ENCODE data around the gene CEP112.

Gene CEP112

GRCh38 chr17:65618516-65618915, 573.4 kb downstream of the CEP112 start:
- DNase-seq: no peak

GRCh38 chr17:65617496-65617895, 574.4 kb downstream of the CEP112 start:
- no peak for DNase-seq

GRCh38 chr17:65609749-65610148, 582.2 kb downstream of the CEP112 start:
- DNase-seq: no peak

- DNase-seq: no peak
Observed at GRCh38 chr17:65609286-65609685, 582.6 kb downstream of the CEP112 start.

- no peak for DNase-seq
Observed at GRCh38 chr17:65604070-65604469, 587.9 kb downstream of the CEP112 start.

DNA sequence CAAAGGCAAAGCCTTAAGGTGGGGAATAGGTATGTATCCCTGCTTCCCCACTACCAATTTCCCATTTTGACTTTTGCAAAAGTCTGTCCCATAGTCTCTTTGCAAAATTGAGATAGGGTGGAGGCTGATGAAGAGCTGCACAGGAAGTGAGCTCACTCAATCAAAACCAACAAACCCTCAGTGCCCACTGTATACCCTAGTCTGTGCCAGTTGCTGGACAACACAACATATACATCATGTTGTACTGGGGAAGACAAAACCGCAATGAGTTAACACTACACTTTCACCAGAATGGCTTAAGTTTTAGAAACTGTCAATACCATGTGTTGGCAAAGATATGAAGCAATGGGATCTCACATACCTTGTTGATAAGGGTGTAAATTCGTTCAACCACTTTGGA, 590.1 kb downstream of the CEP112 start:
- no peak for DNase-seq

DNA sequence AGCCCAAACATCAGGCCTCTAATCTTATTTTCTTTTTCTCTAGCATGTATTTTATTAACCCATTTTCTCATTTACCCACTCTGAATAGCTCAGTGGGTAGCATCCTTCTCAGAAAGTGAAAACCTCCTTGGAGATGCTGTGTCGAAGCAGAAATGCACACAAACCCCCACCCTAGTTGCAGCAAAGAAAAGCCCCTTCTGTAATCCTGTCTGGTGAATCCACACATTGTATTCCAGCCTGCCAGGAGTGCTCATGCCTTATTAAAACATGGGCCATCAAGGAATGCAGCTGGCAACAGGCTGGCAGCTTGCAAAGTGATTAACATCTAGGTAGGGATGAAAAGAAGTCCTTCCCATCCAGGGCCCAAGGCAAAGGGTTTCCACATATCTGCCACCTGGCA, 590.8 kb downstream of the CEP112 start:
- no peak for DNase-seq

- no peak for DNase-seq
Observed at GRCh38 chr17:65600518-65600917, 591.4 kb downstream of the CEP112 start.

DNA sequence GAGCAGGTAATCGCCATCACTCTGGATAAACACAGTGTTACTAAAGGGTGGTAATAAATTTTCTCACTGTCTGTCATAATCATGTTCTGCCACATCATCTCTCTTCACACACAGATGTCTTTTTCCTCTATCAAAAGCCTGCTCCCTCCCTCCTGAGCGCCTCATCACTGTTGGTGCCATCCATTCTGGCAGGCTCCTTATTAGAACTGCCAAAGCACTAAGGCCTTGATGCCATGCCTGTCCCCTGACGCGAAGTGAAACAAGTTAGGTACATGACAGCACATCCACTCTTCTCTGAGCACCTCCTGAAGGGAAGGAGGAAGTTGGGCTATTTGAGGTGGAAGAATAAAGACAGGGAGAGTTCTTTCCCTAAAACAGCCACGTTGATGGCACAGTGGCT, 592.3 kb downstream of the CEP112 start:
- DNase-seq: no peak

GRCh38 chr17:65598746-65599145, 593.2 kb downstream of the CEP112 start:
- DNase-seq: peak in 1 of 2 experiments; percentile 22

DNA sequence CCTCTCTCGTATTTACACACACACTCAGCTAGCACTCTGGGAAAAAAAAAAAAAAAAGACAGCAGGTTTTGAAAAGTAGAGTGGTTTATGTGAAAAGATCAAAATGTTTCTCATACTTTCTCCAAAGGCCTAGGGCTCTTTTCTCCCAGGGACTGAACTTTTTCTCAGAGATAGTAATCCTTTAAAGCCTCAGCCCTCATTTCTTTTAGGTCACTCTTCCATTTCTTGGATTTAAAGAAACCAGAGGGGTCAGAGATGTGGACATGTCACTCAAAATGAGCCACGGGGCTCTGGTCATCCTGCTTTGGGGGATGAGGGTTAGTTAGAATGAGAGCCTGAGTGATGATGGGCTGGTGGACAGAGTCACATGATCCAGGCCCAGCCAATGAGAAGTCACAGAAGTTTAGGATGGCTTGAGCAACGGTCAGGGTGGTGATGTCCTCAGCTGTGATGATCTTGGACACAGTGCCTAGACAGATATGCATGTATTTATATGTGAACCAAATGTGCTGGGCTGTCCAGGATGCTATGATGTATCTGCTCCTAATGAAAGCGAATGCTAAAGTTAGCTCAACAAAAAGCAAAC, 596.8 kb downstream of the CEP112 start:
- DNase-seq: no peak

DNA sequence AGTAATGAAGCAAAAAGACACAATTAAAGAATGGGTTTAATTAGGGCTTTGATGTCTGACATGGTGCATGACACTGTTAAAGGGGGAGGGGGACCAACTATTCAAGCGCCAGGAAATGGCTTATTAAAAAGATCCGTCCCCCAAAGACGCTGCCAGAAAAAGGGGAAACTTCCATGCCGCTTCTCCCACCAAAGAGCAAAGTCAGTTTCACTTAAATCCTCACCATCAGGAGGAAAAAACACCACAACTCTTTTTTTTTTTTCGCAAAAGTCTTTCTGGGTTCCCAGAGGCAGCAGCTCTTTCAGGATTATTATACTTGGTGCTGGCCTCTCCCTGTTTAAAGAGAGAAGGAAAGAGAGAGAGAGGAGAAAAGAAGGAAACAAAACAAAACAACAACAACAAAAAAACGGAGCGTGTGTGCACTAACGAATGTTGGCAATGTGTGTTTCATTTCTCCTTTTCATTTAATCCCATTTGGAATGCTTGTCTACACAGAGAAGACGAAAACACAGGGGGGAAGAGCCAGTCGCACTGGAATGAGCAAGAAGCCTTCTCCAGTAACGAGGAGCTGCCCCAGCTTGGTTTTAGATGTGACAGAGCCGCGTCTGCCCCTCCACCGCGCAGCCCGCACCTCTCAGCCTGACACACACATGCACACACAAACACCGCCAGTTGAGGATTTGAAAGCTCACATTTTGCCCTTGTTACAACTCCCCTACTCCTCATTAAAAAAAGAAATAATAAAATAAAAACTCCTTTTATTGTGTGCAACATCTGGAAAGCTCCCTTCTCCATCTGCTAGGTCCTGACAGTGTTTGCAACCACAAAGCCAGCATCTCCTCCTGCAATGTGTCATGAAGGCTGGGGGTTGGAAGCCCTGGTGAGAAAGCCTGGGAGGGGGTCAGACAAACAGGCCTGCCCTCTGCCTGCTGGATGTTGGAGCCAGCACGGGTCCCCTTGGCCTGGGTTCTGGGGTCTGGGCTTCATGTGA, 597.8 kb downstream of the CEP112 start:
- no peak for DNase-seq

DNA sequence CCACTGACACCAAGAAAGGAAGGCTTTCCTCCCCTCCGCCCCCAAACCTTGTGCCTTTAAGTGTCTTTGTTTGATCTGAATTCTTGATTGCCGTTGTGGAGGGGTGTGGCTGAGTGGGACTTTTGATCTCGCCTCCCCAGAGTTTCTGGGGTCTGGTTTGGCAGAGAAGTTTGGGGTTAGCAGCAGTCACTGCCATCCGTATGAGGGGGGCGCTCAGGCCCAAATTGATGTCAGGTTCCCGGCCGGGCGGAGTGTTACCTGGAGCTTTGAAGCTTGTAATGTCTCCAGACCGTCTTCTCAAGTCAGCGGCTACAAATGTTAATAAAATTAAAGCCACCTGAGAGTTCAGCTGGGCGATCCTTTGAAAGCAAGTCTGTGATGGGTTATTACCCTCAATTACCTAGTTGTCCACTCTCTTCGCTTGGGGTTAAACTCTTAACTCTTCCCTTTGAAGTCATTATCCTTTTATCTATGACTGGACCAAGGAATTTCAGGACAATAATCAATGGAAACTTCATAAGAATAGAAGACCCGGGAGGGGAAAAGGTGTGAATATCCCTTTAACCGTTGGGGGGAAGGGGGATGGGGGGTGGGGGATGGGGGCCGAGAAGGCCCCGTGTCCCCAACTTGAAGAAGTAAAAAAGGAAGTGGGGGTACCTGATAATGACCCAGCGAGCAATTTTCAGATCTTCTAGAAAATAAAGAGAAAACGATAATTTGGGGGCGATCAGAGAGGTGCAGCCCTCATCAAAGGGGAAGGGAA, 598.7 kb downstream of the CEP112 start:
- DNase-seq: no peak

DNA sequence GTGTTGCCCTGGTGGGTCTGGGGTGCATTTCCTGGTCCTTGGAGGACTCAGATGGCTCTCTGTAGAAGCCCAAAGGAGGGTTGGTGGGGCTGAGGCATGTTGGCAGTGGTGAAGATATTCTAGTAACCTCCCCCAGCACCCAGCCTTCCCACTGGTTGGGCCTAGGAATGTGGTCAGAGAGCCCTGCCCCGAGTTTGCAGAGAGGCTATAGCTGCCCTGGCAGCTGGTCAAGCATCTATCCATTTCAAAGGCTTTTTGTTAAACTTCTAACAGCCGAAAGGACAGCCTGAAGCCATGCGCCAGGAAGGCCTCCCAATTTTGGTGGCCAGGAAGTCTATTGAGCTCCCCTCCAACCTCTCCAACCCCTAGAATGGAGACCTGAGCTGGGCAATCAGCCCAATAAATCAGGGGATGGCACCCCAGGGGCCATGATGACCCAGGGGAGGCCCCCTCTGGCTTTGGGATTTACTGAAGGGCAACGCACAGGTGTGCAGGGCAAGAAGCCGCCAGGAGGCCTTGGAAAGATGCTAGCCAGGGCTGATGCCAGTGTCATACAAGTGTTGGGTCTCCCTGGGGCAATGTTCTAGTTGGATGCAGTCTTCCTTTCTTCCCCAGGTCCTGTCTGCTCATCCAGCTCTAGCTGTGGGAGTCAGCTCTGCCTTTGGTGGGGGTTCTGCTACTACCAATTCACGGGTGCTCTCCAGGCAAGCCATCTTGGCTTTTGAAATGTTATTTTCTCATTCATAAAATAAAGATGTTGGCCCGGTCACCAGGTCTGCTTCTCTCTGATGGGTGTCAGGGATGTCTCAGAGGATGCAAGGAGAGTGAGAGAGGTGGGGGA, 599.6 kb downstream of the CEP112 start:
- DNase-seq: no peak

- no peak for DNase-seq
Observed at GRCh38 chr17:65589321-65589720, 602.6 kb downstream of the CEP112 start.

DNA sequence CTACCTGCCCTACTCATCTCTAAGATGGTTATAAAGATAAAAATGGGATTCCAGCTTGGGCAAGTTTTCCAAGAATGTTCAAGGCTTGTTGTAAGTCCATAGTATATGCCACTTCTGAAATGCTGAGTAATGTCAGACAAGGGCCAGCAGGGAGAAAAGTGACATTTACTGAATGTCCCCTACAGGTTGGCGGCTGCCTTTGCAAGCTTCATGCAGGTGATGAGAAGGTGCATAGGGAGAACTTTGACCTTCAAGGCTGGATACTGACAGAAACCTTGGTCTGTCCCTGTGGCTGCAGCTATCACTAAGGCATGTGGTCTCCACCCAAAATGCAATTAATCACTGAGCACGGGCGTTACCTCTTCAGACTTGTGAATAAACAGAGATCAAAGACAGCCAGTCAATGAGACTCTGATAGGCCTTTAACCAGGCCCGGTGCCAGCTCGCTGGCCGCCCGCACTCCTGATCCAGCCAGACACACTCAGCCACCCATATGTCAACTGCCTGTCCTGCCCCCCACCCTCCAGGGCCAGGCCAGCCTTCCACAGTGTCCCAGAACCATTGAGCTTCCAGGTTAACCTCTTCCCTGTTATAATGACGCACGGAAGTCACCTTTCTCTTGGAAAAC, 603.6 kb downstream of the CEP112 start:
- DNase-seq: no peak

DNA sequence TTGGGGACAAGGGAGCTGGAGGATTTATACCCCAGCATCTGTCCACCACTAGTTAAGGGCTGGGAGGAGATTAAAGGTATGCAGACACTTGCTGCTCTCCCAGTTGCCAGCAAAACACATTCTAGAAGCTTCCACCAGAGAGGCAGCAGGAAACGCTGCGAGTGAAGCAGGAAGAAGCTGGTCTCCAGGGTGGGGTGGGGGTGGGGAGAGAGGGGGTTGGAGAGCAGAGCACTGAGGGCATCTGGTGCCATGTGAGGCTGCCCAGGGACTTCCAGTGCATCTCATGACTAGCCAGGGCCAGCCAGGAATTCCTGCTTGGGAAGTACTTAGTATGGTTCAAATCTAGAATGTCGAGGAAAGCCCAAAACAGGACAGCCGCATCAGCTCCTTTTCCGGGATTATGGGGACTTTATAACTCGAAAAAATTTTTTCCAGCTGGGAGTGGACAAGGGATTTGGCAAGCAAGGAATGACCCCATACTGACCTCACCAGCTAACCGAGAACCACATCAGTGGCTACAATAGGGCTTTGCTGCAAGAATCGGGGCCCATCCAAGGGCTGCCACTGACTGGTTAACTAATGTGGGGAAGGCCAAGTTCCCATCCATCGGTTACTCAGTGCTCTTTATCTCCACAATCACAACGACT, 604.3 kb downstream of the CEP112 start:
- DNase-seq: peak in 1 of 2 experiments; percentile 29

GRCh38 chr17:65586899-65587298, 605.0 kb downstream of the CEP112 start:
- DNase-seq: peak in 1 of 2 experiments; percentile 8
